Nephron (organoid): ENCODE results near the gene STUM.

Source experiments
- H3K27ac Mint-ChIP-seq, 3 experiments: 2 replicates each; pipeline ENCODE4 v1.8.0; 2020; ENCODE audit warnings: mixed read lengths in 3 of 3, mild to moderate bottlenecking in 2 of 3, moderate library complexity in 1 of 3
- H3K27me3 Mint-ChIP-seq: 2 replicates; pipeline ENCODE4 v1.8.0; 2021; ENCODE audit warnings: low read depth, mild to moderate bottlenecking, moderate library complexity, mixed read lengths
- H3K36me3 Mint-ChIP-seq: 2 replicates; pipeline ENCODE4 v1.8.0; 2020; ENCODE audit warnings: low read depth, mixed read lengths
- H3K4me1 Mint-ChIP-seq: 2 replicates; pipeline ENCODE4 v1.8.0; 2020; ENCODE audit warnings: mixed read lengths
- H3K4me3 Mint-ChIP-seq, 3 experiments: 2 replicates each; pipeline ENCODE4 v1.8.0; 2020; ENCODE audit warnings: mild to moderate bottlenecking in 3 of 3, mixed read lengths in 3 of 3, moderate library complexity in 2 of 3
- H3K9me3 Mint-ChIP-seq: 2 replicates; pipeline ENCODE4 v1.8.0; 2020; ENCODE audit warnings: mixed read lengths
- TF ChIP-seq, protein P1 (sequence below), 3 experiments: fragments of 200-600 bp; sonication (generic); IDR thresholded peaks; one replicate each; pipeline ENCODE4 v1.5.0; 2021; ENCODE audit warnings: antibody characterized with exemption in 3 of 3; ENCODE audit not compliant: unreplicated experiment in 3 of 3

STUM gene

GRCh38 chr1:226649244-226649643 lies 100.7 kb downstream of the STUM start:
- Mint-ChIP-seq H3K4me1 (peaks cover 33% of the 10 kb centered on the region), H3K27me3 (peaks cover 6% of the 10 kb centered on the region), H3K27ac (peak overlapping the region in 1 of 3 experiments; percentile 83), H3K4me3 (no peak overlapping the region), H3K9me3 (no peaks in the 10 kb centered on the region), H3K36me3 (no peaks in the 10 kb centered on the region)
- TF ChIP-seq, protein P1, sequence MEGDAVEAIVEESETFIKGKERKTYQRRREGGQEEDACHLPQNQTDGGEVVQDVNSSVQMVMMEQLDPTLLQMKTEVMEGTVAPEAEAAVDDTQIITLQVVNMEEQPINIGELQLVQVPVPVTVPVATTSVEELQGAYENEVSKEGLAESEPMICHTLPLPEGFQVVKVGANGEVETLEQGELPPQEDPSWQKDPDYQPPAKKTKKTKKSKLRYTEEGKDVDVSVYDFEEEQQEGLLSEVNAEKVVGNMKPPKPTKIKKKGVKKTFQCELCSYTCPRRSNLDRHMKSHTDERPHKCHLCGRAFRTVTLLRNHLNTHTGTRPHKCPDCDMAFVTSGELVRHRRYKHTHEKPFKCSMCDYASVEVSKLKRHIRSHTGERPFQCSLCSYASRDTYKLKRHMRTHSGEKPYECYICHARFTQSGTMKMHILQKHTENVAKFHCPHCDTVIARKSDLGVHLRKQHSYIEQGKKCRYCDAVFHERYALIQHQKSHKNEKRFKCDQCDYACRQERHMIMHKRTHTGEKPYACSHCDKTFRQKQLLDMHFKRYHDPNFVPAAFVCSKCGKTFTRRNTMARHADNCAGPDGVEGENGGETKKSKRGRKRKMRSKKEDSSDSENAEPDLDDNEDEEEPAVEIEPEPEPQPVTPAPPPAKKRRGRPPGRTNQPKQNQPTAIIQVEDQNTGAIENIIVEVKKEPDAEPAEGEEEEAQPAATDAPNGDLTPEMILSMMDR (IDR thresholded peaks at IDR 0.05; ENCODE audit: unreplicated experiment in 3 of 3) = no peak

GRCh38 chr1:226649780-226650179 lies 101.2 kb downstream of the STUM start:
- Mint-ChIP-seq H3K27ac (peak overlapping the region in 1 of 3 experiments; percentile 30), H3K27me3 (peaks cover 5% of the 10 kb centered on the region), H3K36me3 (no peaks in the 10 kb centered on the region), H3K4me1 (peaks cover 38% of the 10 kb centered on the region), H3K9me3 (no peaks in the 10 kb centered on the region), H3K4me3 (no peak overlapping the region)
- TF ChIP-seq, protein P1 (IDR thresholded peaks at IDR 0.05; ENCODE audit: unreplicated experiment in 3 of 3) = no peak

DNA sequence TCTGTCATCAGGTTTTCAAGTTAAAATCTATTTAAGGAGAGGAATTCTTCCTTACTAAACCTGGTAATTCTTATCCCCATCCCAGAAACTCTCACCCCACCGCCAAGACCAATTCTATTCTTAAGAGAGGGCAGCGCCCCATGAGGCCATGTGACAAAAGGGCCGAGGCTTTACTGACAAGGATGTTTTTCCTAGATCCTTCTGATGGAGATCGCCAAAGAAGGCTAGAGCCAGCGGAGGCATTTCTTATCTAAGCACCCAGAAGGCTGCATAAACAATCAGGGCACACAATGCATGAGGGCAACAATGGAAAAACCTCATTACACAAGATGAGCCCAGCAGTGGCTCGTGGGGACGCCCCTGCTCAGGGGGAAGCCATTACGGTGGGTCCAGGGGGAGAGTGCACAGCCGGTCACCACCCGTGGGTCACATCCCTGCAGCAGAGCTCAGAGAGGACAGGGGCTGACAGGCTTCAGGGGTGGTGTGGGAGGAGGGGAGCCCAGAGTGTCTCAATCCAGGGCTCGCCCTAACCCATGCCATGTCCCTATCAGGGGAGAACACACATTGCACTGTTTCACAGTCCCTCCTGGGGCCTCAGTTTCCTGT lies 101.8 kb downstream of the STUM start:
- Mint-ChIP-seq H3K36me3 (no peaks in the 10 kb centered on the region), H3K4me3 (no peak overlapping the region), H3K4me1 (peaks cover 39% of the 10 kb centered on the region), H3K27ac (peak overlapping the region in 2 of 3 experiments; percentile 28 to 30), H3K9me3 (no peaks in the 10 kb centered on the region), H3K27me3 (peaks cover 3% of the 10 kb centered on the region)
- TF ChIP-seq, protein P1 (IDR thresholded peaks at IDR 0.05; ENCODE audit: unreplicated experiment in 3 of 3) = no peak

GRCh38 chr1:226651041-226651731 lies 102.6 kb downstream of the STUM start:
- no peaks in the 10 kb centered on the region for H3K36me3 Mint-ChIP-seq
- no peak overlapping the region for H3K27ac Mint-ChIP-seq
- TF ChIP-seq, protein P1 (IDR thresholded peaks at IDR 0.05; ENCODE audit: unreplicated experiment in 3 of 3) = no peak
- H3K9me3 Mint-ChIP-seq = no peaks in the 10 kb centered on the region
- peaks cover 3% of the 10 kb centered on the region for H3K27me3 Mint-ChIP-seq
- H3K4me1 Mint-ChIP-seq = peaks cover 39% of the 10 kb centered on the region
- no peak overlapping the region for H3K4me3 Mint-ChIP-seq

DNA sequence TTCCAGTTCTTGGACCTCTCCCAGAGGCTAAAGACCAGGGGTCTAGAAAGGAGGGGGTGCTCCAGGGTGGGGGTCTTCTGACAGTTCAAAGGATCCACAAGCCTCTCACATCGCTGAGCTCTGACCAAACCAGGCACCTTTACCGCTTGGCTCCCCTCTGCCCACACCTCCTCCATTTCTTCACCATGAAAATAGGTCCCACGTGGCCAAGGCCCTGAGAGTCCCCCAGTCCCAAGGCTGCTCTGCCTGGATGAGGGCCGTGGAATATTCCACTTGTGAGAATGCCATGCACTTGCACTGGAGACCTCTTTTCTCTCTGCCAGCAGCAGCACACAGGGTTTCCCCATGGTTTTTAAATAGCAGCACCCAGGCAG lies 103.2 kb downstream of the STUM start:
- Mint-ChIP-seq H3K4me3 (no peak overlapping the region), H3K27ac (no peak overlapping the region), H3K9me3 (no peaks in the 10 kb centered on the region), H3K27me3 (peaks cover 3% of the 10 kb centered on the region), H3K4me1 (peaks cover 44% of the 10 kb centered on the region), H3K36me3 (no peaks in the 10 kb centered on the region)
- TF ChIP-seq, protein P1 (IDR thresholded peaks at IDR 0.05; ENCODE audit: unreplicated experiment in 3 of 3) = no peak

- H3K4me3 Mint-ChIP-seq = no peak overlapping the region
- H3K27ac Mint-ChIP-seq = no peak overlapping the region
- H3K36me3 Mint-ChIP-seq = no peaks in the 10 kb centered on the region
- H3K27me3 Mint-ChIP-seq = peaks cover 3% of the 10 kb centered on the region
- H3K4me1 Mint-ChIP-seq = peaks cover 53% of the 10 kb centered on the region
- H3K9me3 Mint-ChIP-seq = no peaks in the 10 kb centered on the region
- TF ChIP-seq, protein P1 (IDR thresholded peaks at IDR 0.05; ENCODE audit: unreplicated experiment in 3 of 3) = no peak
Measured at GRCh38 chr1:226652613-226653012, 104.0 kb downstream of the STUM start.
